GM19043 (cell line): ENCODE data around the gene LCLAT1.

Source experiments
- ATAC-seq: cut with Tn5 transposase; IDR thresholded peaks from one replicate; pipeline ENCODE4 v1.9.1; 2021; ENCODE audit warnings: low read depth; ENCODE audit not compliant: unreplicated experiment

Gene LCLAT1

GRCh38 chr2:30686669-30687068, 239.6 kb downstream of the LCLAT1 start:
- ATAC-seq: no peak

DNA sequence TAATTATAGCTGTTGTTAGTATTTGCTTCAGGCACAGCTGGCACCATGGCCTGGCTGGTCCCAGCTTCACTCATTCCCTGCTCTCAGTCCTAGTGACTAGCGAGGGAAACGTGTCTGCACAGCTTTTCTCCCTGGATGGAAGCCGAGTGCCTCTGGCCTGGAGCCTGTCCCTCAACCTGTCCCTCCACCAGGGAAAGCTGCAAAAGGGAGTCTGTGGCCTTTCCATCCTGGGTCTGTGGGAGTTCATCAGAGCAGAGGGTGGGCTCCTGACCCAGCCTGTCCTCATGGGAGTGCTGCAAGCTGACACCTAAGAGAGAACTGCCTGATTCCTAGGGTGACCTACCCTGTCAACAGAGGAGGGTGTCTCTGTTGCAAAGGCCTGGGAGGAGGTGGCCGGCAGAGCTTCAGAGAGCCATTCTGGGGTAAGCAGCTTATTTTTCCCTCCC, 241.9 kb downstream of the LCLAT1 start:
- ATAC-seq: no peak

DNA sequence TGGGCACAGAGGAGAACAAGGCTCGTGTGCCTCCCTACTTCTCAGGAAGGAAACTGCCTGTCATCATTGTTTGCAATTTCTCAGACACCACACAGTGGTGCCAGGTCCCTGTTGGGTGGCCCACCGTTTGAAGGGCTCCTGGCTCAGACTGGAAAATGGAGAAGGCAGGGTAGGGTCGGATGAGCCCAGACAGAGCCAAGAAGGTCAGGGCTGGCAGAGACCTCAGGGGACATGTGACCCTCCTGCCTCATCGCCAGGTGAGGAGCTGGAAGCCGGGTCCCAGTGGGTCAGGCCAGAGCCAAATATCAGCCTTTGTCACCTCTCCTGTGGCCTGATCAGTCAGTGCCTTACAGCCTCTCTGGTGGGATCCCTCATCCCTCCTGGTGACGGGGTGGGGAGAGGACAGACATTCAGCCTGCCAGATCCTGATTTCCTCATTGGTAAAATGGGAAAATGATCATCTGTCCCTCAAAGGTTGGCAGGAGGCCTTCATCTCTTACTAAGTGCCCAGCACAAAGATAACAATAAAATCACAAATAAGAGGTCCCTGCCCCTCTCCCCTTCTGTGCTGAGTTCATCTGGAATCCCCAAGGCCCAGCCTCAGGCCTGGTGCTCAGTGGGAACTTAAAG, 242.6 kb downstream of the LCLAT1 start:
- ATAC-seq: no peak

DNA sequence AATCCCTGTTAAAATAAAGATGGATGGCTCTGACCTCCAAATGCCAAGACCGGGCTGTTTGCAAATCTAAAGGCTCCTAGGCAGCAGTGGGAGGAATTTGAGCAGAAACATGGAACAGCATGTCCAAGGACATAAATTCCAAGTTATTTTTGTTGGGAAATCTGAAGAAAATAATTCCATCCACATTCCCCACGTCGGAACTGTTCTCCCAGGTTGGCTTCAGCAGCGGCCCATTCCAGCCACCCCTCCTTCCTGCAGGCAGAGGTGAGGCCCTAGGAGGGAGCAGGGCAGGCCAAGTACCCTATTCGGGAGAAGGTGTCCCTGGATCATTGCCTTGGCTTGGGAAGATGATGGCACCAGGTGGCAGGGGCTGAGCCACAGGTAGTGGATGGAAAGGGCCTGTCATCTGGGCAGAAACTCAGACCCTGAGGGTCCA, 243.1 kb downstream of the LCLAT1 start:
- ATAC-seq: no peak

DNA sequence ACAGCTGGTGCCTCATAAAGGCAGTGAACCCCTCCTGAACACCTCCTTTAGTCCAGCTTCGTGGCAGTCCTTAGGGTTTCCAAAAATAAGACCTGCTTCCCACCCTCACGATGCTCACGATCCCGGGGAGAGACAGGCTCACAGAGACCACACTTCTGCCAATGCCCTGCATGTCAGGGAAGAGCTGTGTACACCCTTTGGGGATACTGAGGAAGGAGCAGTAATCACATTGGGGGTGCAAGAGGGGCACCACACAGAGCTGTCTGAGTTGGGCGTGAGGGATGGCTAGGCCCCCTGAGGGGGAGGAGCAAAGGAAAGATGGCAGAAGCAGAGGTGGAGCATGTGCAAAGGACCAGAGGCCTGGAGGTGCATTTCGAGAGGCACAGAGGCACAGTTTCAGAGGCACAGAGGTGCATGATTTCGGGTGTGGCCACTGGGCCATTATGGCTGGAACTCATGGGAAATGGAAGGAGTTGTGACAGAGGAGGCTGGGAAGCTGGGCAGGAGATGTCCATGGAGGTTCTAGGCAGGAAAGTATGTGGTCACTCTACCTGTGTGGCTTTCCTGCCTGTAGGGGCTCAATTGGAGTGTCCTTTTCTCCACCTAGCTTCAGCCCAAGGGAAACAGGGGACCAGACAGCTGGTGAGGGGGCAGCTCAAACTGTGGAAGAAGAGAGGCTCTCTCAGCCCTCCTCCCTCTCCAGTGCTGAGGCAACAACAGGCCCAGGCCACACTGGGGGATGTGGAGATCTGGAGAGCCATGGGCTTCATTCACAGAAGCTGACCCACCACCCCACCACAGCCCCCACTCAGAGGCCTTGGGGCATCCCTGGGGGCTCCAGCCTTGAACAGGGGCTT, 244.3 kb downstream of the LCLAT1 start:
- no peak for ATAC-seq

DNA sequence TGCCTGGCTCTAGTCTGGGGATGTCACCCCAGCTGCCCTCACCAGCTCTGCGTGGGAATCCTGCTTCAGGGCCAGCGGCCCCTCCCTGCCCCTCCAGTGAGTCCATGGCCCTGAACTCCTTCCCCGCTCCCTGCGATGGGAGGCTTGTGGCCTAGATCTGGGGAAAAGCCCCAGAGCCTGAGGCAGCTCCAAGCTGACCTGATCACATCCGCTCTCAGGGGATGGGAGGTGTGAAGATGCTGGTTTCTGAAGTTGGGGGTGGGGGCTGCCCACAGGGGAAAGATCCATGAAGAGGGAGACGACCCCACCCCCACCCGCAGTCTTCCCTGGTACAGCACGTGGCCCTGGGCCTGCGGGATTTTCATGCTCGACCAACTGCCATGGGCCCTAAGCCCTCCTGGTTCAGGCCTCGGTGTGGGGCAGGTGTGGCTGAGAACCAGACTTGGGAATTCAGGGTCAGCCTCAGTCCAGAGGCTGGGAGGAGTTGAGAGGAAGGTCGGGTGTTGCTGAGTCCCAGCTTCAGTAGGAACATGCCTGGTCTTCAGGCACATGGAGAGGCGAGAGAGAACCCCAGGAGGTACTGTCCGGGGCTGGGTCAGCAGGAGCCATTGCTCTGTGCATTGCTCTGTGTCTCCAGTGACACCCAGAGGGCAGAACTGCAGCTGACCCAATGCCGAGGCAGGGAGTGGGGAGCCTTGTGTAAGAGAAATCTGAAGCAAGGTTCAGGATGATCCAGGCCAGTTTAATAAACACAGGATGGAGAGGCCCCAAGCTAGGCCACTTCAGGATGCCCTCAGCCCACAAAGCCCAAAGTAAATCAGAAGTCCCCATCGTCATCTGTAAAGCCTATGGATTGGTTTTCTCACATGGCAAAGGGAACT, 245.1 kb downstream of the LCLAT1 start:
- no peak for ATAC-seq

DNA sequence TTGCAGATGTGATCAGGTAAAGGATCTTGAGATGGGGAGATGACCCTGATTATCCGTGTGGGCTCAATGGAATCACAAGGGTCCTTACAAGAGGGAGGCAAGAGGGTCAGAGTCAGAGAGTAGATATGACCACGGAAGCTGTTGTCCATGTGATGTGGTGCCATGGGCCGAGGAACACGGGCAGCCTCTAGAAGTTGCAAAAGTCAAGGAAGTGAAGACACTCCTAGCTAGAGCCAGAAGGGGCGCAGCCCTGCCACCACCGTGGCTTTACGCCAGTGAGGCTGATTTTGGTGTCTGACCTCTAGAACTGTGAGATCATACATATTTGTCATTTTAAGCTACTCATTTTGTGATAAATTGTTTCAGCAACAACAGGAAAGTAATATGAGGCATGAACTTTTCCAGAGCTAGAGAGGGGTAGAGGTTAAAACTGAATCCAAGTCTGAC, 245.8 kb downstream of the LCLAT1 start:
- ATAC-seq: no peak
